PC-3 (cell line): ENCODE data around the gene RRAS2. TPM values are rescaled to one million over a fixed set of nuclear protein-coding genes. Genes with fewer than 3 reads are reported as not detected.
A peak's percentile ranks its signal among the peaks of the same experiment; 100 is the strongest.

ENCODE experiments used
- ATAC-seq: fragments of 200-7000 bp; cut with Tn5 transposase; 2 replicates; pipeline ENCODE4 v1.9.1; 2020; ENCODE audit warnings: mild to moderate bottlenecking, moderate library complexity
- BruUV-seq: library from RNA; stranded (reverse); fragments of 400-500 nt; replicated peaks from 2 replicates; lab custom pipeline; 2021; lab: Mats Ljungman, UMichigan
- CTCF ChIA-PET: fragments of 300-600 bp; sonication (Branson Sonifier 250); formaldehyde crosslinking; loops from one replicate; lab custom pipeline; 2022; ENCODE audit warnings: antibody characterized with exemption; lab: Charles Lee
- POLR2A ChIA-PET: fragments of 300-600 bp; sonication (Branson Sonifier 250); formaldehyde crosslinking; loops from one replicate; lab custom pipeline; 2022; ENCODE audit warnings: antibody characterized with exemption; ENCODE audit not compliant: unreplicated experiment; lab: Charles Lee
- DNase-seq: peaks from one replicate; pipeline ENCODE4 v3.0.0-alpha.2; 2015
- H2AFZ ChIP-seq: fragments of 300-600 bp; sonication (generic); 2 replicates; pipeline ENCODE4 v1.6.0; 2016; ENCODE audit warnings: antibody characterized with exemption, low read length
- H3F3A ChIP-seq: fragments of 300-600 bp; sonication (generic); one replicate; pipeline ENCODE4 v1.6.0; 2017; ENCODE audit warnings: antibody characterized with exemption, low read length, control low read depth, mild to moderate bottlenecking; ENCODE audit not compliant: unreplicated experiment
- H3K27ac ChIP-seq: fragments of 300-600 bp; sonication (generic); 2 replicates; pipeline ENCODE4 v1.5.1; 2016; ENCODE audit warnings: mild to moderate bottlenecking, low read length
- H3K27me3 ChIP-seq: fragments of 300-600 bp; sonication (generic); 2 replicates; pipeline ENCODE4 v1.6.1; 2016; ENCODE audit warnings: low read length, mixed read lengths
- H3K36me3 ChIP-seq: fragments of 300-600 bp; sonication (generic); 2 replicates; pipeline ENCODE4 v1.6.1; 2016; ENCODE audit warnings: low read depth, mixed run types, low read length, mixed read lengths
- H3K4me1 ChIP-seq: fragments of 300-600 bp; sonication (generic); 2 replicates; pipeline ENCODE4 v1.5.1; 2016; ENCODE audit warnings: low read length; ENCODE audit not compliant: insufficient read depth
- H3K4me2 ChIP-seq: fragments of 300-600 bp; sonication (generic); 2 replicates; pipeline ENCODE4 v1.6.0; 2016; ENCODE audit warnings: low read length
- H3K4me3 ChIP-seq: fragments of 300-600 bp; sonication (generic); 2 replicates; pipeline ENCODE4 v1.5.1; 2016; ENCODE audit warnings: mild to moderate bottlenecking, low read length, mixed read lengths
- H3K79me2 ChIP-seq: fragments of 300-600 bp; sonication (generic); 2 replicates; pipeline ENCODE4 v1.6.1; 2017; ENCODE audit warnings: low read length, mixed read lengths
- H3K9ac ChIP-seq: fragments of 300-600 bp; sonication (generic); 2 replicates; pipeline ENCODE4 v1.6.0; 2016; ENCODE audit warnings: mild to moderate bottlenecking, low read length
- H3K9me2 ChIP-seq: fragments of 300-600 bp; sonication (generic); replicated peaks from 2 replicates; pipeline ENCODE4 v1.6.1; 2016; ENCODE audit warnings: mixed run types, low read length, mixed read lengths
- H3K9me3 ChIP-seq: fragments of 300-600 bp; sonication (generic); 2 replicates; pipeline ENCODE4 v1.6.1; 2016; ENCODE audit warnings: low read length, mixed read lengths
- H4K20me1 ChIP-seq: fragments of 300-600 bp; sonication (generic); 2 replicates; pipeline ENCODE4 v1.6.1; 2016; ENCODE audit warnings: low read length, mixed read lengths
- EZH2 ChIP-seq: fragments of 300-600 bp; sonication (generic); IDR thresholded peaks from one replicate; pipeline ENCODE4 v1.6.1; 2017; ENCODE audit warnings: antibody characterized with exemption, mild to moderate bottlenecking, low read length; ENCODE audit not compliant: unreplicated experiment
- EZH2phosphoT487 ChIP-seq: fragments of 300-600 bp; sonication (generic); IDR thresholded peaks from 2 replicates; pipeline ENCODE4 v1.6.1; 2018; ENCODE audit warnings: mild to moderate bottlenecking, antibody characterized with exemption, low read length, borderline replicate concordance
- intact Hi-C: fragments of 100-400 bp; cut with micrococcal nuclease; formaldehyde crosslinking; loops from 2 replicates; pipeline ENCODE4 v1.9.0; 2023
- total RNA-seq: library from RNA; depleted of rRNA; stranded (reverse); fragments of >200 nt; gene quantifications from 2 replicates; pipeline ENCODE4 v1.2.3, GENCODE V29; 2014
- TF ChIP-seq, protein P1 (sequence below): fragments of 300-600 bp; sonication (generic); conservative IDR thresholded peaks from 2 replicates; pipeline ENCODE4 v1.5.1; 2017; ENCODE audit warnings: antibody characterized with exemption, low read depth, mild to moderate bottlenecking, low read length

Gene RRAS2
- total RNA-seq, 1 experiment from 2014 or later: 58.6 TPM

DNA sequence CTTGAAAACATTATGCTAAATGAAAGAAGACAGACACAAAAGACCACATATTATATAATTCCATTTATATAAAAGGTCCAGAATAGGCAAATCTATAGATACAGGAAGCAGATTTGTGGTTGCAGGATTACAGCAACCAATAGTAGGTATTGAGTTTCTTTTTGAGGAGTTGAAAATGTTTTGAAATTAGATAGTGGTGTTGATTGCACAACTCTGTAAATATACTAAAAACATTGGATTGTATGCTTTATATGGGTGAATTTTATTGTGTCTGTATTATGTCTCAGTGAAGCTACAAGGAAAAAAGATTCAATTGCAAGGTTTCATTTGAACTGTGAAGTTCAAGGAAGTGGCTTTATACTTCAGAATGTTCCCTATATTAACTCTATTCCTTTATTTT is 3.0 kb upstream of the RRAS2 start:
- no peak overlapping the region for H3K27ac ChIP-seq
- no TSS peak for BruUV-seq
- TF ChIP-seq EZH2phosphoT487: no peak
- no peak for TF ChIP-seq EZH2
- TF ChIP-seq, protein P1, sequence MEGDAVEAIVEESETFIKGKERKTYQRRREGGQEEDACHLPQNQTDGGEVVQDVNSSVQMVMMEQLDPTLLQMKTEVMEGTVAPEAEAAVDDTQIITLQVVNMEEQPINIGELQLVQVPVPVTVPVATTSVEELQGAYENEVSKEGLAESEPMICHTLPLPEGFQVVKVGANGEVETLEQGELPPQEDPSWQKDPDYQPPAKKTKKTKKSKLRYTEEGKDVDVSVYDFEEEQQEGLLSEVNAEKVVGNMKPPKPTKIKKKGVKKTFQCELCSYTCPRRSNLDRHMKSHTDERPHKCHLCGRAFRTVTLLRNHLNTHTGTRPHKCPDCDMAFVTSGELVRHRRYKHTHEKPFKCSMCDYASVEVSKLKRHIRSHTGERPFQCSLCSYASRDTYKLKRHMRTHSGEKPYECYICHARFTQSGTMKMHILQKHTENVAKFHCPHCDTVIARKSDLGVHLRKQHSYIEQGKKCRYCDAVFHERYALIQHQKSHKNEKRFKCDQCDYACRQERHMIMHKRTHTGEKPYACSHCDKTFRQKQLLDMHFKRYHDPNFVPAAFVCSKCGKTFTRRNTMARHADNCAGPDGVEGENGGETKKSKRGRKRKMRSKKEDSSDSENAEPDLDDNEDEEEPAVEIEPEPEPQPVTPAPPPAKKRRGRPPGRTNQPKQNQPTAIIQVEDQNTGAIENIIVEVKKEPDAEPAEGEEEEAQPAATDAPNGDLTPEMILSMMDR: no peak
- ChIA-PET POLR2A (no interaction called here), CTCF (no interaction called here)
- intact Hi-C loops: no loop called here
- H3K9ac ChIP-seq: no peak overlapping the region
- H3K4me1 ChIP-seq: peaks cover 17% of the 10 kb centered on the region
- peak; percentile 12 for DNase-seq
- no peaks in the 10 kb centered on the region for H3K27me3 ChIP-seq
- H3F3A ChIP-seq: no peaks in the 10 kb centered on the region
- peaks cover 14% of the 10 kb centered on the region for H3K79me2 ChIP-seq
- H3K4me3 ChIP-seq: no peak overlapping the region
- no peak overlapping the region for H2AFZ ChIP-seq
- no peaks in the 10 kb centered on the region for H3K9me3 ChIP-seq
- H3K4me2 ChIP-seq: no peak overlapping the region
- no peaks in the 10 kb centered on the region for H3K9me2 ChIP-seq
- H3K36me3 ChIP-seq: no peaks in the 10 kb centered on the region
- no peak for ATAC-seq
- peaks cover 9% of the 10 kb centered on the region for H4K20me1 ChIP-seq

DNA sequence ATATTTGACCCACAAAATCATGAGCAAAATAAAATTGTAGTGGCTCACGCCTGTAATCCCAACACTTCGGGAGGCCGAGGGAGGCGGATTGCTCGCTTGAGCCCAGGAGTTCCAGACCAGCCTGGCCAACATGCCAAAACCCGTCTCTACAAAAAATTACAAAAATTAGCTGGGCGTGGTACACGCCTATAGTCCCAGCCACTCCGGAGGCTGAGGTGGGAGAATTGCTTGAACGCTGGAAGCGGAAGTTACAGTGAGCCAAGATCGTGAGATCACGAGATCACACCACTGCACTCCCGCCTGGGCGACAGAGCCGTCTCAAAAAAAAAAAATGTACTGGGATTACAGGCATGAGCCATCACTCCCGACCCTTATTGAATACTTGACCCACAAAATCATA is 2.0 kb upstream of the RRAS2 start:
- Histone ChIP-seq H3K9me3 (no peaks in the 10 kb centered on the region), H3F3A (no peaks in the 10 kb centered on the region), H3K36me3 (no peaks in the 10 kb centered on the region), H3K27ac (no peak overlapping the region), H4K20me1 (peaks cover 17% of the 10 kb centered on the region), H3K4me2 (no peak overlapping the region), H3K9me2 (no peaks in the 10 kb centered on the region), H3K9ac (no peak overlapping the region), H3K79me2 (peaks cover 24% of the 10 kb centered on the region), H3K4me3 (no peak overlapping the region), H2AFZ (no peak overlapping the region), H3K27me3 (no peaks in the 10 kb centered on the region), H3K4me1 (peaks cover 23% of the 10 kb centered on the region)
- intact Hi-C loops: no loop called here
- no TSS peak for BruUV-seq
- POLR2A ChIA-PET: no interaction called here
- TF ChIP-seq, protein P1: no peak
- no peak for TF ChIP-seq EZH2
- TF ChIP-seq EZH2phosphoT487: no peak
- ATAC-seq: no peak
- CTCF ChIA-PET: no interaction called here
- DNase-seq: no peak

DNA sequence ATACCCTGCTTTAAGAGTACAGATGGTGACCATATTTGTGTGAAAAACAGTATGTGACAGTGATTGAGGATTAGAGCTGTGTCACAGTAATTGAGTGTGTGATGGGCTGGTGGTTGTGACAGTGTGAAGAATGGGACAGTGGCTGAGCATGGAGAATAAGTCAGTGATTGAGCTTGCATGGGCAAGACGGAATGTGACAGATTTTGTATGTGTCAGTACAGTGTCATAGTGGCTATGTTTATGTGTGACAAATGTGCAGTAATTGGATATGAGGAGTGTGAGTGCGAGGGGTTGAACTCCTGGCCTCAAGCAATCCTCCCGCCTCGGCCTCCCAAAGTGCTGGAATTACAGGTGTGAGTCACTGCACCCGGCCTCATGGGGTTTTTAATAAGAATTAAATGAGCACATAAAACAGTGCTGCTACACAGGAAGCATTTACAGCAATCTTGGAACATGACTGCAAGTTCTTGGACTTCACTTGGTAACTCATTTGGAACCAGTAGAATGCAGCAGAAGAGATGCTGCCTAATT is 583 bp upstream of the RRAS2 start:
- Histone ChIP-seq H3F3A (no peaks in the 10 kb centered on the region), H3K27ac (no peak overlapping the region), H2AFZ (peak overlapping the region; percentile 82), H3K27me3 (no peaks in the 10 kb centered on the region), H3K36me3 (no peaks in the 10 kb centered on the region), H4K20me1 (peaks cover 17% of the 10 kb centered on the region), H3K4me1 (peaks cover 23% of the 10 kb centered on the region), H3K9me3 (no peaks in the 10 kb centered on the region), H3K4me2 (peak overlapping the region; percentile 93), H3K9ac (no peak overlapping the region), H3K79me2 (peaks cover 38% of the 10 kb centered on the region), H3K4me3 (peak overlapping the region; percentile 98), H3K9me2 (no peaks in the 10 kb centered on the region)
- DNase-seq (peak; percentile 26), ATAC-seq (no peak)
- ChIA-PET POLR2A (no interaction called here), CTCF (interaction anchor here (0.6 kb wide), 1 partner anchor 46 kb away, joined by 3 read pairs; no protein-coding TSS in a partner anchor)
- intact Hi-C loops: loop anchor here (2.0 kb wide), 2 partner anchors 51 to 53 kb away; no protein-coding TSS in a partner anchor
- BruUV-seq: TSS peak; percentile 63
- no peak for TF ChIP-seq EZH2
- no peak for TF ChIP-seq EZH2phosphoT487
- TF ChIP-seq, protein P1: no peak
